ENCODE results near the gene POR.

DNA sequence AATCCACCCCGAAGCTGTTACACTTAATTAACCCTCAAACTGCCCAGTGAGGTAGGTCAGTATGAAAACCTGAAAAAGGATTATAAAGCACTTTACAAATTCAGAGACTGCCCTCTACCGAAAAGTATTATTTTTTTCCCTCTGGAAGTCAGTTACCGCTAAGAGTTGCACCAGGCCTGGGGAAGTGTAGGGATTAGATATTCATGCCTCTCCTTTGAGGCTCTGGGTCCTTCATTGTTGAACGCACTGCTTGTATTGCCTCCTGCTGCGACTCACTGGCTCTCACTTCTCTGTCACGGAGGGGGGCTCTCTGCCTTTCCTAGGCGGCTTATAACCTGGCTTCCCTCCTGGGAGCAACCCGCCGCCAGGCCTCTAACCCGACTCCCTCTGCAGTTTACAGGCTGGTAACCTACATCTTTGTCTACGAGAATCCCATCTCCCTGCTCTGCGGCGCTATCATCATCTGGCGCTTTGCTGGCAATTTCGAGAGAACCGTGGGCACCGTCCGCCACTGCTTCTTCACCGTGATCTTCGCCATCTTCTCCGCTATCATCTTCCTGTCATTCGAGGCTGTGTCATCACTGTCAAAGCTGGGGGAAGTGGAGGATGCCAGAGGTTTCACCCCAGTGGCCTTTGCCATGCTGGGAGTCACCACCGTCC, 33.4 kb upstream of the POR start:
- TF ChIP-seq, protein P1, sequence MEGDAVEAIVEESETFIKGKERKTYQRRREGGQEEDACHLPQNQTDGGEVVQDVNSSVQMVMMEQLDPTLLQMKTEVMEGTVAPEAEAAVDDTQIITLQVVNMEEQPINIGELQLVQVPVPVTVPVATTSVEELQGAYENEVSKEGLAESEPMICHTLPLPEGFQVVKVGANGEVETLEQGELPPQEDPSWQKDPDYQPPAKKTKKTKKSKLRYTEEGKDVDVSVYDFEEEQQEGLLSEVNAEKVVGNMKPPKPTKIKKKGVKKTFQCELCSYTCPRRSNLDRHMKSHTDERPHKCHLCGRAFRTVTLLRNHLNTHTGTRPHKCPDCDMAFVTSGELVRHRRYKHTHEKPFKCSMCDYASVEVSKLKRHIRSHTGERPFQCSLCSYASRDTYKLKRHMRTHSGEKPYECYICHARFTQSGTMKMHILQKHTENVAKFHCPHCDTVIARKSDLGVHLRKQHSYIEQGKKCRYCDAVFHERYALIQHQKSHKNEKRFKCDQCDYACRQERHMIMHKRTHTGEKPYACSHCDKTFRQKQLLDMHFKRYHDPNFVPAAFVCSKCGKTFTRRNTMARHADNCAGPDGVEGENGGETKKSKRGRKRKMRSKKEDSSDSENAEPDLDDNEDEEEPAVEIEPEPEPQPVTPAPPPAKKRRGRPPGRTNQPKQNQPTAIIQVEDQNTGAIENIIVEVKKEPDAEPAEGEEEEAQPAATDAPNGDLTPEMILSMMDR (IDR thresholded peaks at IDR 0.05; ENCODE audit: poor library complexity), result no peak
- no peak for TF ChIP-seq EZH2 (IDR thresholded peaks at IDR 0.05; ENCODE audit: borderline replicate concordance)
